Loucy (cell line): ENCODE results near the gene VSIG10.

Experiments
- H2AFZ ChIP-seq: fragments of 200-600 bp; sonication (generic); 2 replicates; pipeline ENCODE4 v1.6.0; 2016; ENCODE audit warnings: antibody characterized with exemption, mild to moderate bottlenecking, low read length, moderate library complexity
- H3F3A ChIP-seq: fragments of 200-600 bp; 2 replicates; pipeline ENCODE4 v1.6.0; 2016; ENCODE audit warnings: antibody characterized with exemption, low read depth, mild to moderate bottlenecking
- H3K27me3 ChIP-seq: fragments of 200-600 bp; sonication (generic); 2 replicates; pipeline ENCODE4 v1.6.1; 2014; ENCODE audit warnings: low read length, mild to moderate bottlenecking; ENCODE audit not compliant: insufficient read depth, poor library complexity, severe bottlenecking
- H3K36me3 ChIP-seq: fragments of 200-600 bp; sonication (generic); 2 replicates; pipeline ENCODE4 v1.6.1; 2016; ENCODE audit warnings: low read length; ENCODE audit not compliant: insufficient read depth
- H3K4me1 ChIP-seq: fragments of 200-600 bp; sonication (generic); 2 replicates; pipeline ENCODE4 v1.5.1; 2014; ENCODE audit warnings: low read length, mild to moderate bottlenecking; ENCODE audit not compliant: insufficient read depth, poor library complexity, severe bottlenecking
- H3K4me2 ChIP-seq: fragments of 200-600 bp; sonication (generic); 2 replicates; pipeline ENCODE4 v1.6.0; 2014; ENCODE audit warnings: antibody characterized with exemption, low read length, low read depth, mild to moderate bottlenecking; ENCODE audit not compliant: poor library complexity, severe bottlenecking
- H3K4me3 ChIP-seq: fragments of 200-600 bp; sonication (generic); 2 replicates; pipeline ENCODE4 v1.5.1; 2014; ENCODE audit warnings: low read length, mild to moderate bottlenecking, mixed read lengths; ENCODE audit not compliant: poor library complexity, severe bottlenecking
- H3K79me2 ChIP-seq: fragments of 200-600 bp; sonication (generic); 2 replicates; pipeline ENCODE4 v1.6.1; 2014; ENCODE audit warnings: low read length; ENCODE audit not compliant: insufficient read depth
- H3K9ac ChIP-seq: fragments of 200-600 bp; sonication (generic); 2 replicates; pipeline ENCODE4 v1.6.0; 2014; ENCODE audit warnings: mild to moderate bottlenecking, low read depth, low read length, moderate library complexity; ENCODE audit not compliant: poor library complexity, severe bottlenecking
- H3K9me2 ChIP-seq: fragments of 200-600 bp; sonication (generic); replicated peaks from 2 replicates; pipeline ENCODE4 v1.6.1; 2016; ENCODE audit warnings: low read depth, low read length, mixed read lengths
- H3K9me3 ChIP-seq: fragments of 200-600 bp; sonication (generic); 2 replicates; pipeline ENCODE4 v1.6.1; 2014; ENCODE audit warnings: mild to moderate bottlenecking, antibody characterized with exemption, low read length, low read depth; ENCODE audit not compliant: insufficient read depth
- H4K20me1 ChIP-seq: fragments of 200-600 bp; sonication (generic); 2 replicates; pipeline ENCODE4 v1.6.0; 2014; ENCODE audit warnings: antibody characterized with exemption, low read length, mild to moderate bottlenecking; ENCODE audit not compliant: insufficient read depth, poor library complexity, severe bottlenecking
- CTCF ChIP-seq: fragments of 200-600 bp; sonication (generic); conservative IDR thresholded peaks from 2 replicates; pipeline ENCODE4 v1.5.1; 2014; ENCODE audit warnings: mild to moderate bottlenecking, antibody characterized with exemption, low read length
- EZH2phosphoT487 ChIP-seq: fragments of 200-600 bp; IDR thresholded peaks from 2 replicates; pipeline ENCODE4 v1.6.1; 2018; ENCODE audit warnings: antibody characterized with exemption, mild to moderate bottlenecking, moderate library complexity, borderline replicate concordance

Gene VSIG10

GRCh38 chr12:118033902-118034301 lies 69.9 kb downstream of the VSIG10 start:
- TF ChIP-seq EZH2phosphoT487 = no peak
- no peak for TF ChIP-seq CTCF
- no peaks in the 10 kb centered on the region for H3F3A ChIP-seq
- H3K9me3 ChIP-seq = no peaks in the 10 kb centered on the region
- H3K4me1 ChIP-seq = no peaks in the 10 kb centered on the region
- H3K27me3 ChIP-seq = no peaks in the 10 kb centered on the region
- H3K9me2 ChIP-seq = no peaks in the 10 kb centered on the region
- no peaks in the 10 kb centered on the region for H3K79me2 ChIP-seq
- H4K20me1 ChIP-seq = no peaks in the 10 kb centered on the region
- H3K4me3 ChIP-seq = no peak overlapping the region
- H3K4me2 ChIP-seq = no peak overlapping the region
- H3K36me3 ChIP-seq = peaks cover 83% of the 10 kb centered on the region; the same call in 1 of the 2 replicates
- H2AFZ ChIP-seq = no peak overlapping the region
- no peak overlapping the region for H3K9ac ChIP-seq

- H3K36me3 ChIP-seq = peaks cover 86% of the 10 kb centered on the region; the same call in 1 of the 2 replicates
- H3K79me2 ChIP-seq = no peaks in the 10 kb centered on the region
- H3K4me3 ChIP-seq = no peak overlapping the region
- H2AFZ ChIP-seq = no peak overlapping the region
- no peaks in the 10 kb centered on the region for H3K9me3 ChIP-seq
- H3K27me3 ChIP-seq = no peaks in the 10 kb centered on the region
- no peaks in the 10 kb centered on the region for H4K20me1 ChIP-seq
- no peak for TF ChIP-seq EZH2phosphoT487
- no peak for TF ChIP-seq CTCF
- no peak overlapping the region for H3K4me2 ChIP-seq
- no peaks in the 10 kb centered on the region for H3F3A ChIP-seq
- no peak overlapping the region for H3K9ac ChIP-seq
- no peaks in the 10 kb centered on the region for H3K9me2 ChIP-seq
- no peaks in the 10 kb centered on the region for H3K4me1 ChIP-seq
Observed at GRCh38 chr12:118033323-118033722, 70.5 kb downstream of the VSIG10 start.

- Histone ChIP-seq H2AFZ (no peak overlapping the region), H3K27me3 (no peaks in the 10 kb centered on the region), H4K20me1 (no peaks in the 10 kb centered on the region), H3K4me3 (no peak overlapping the region), H3K36me3 (peaks cover 83% of the 10 kb centered on the region; the same call in 1 of the 2 replicates), H3F3A (no peaks in the 10 kb centered on the region), H3K79me2 (no peaks in the 10 kb centered on the region), H3K9me2 (no peaks in the 10 kb centered on the region), H3K9ac (no peak overlapping the region), H3K4me1 (no peaks in the 10 kb centered on the region), H3K9me3 (no peaks in the 10 kb centered on the region), H3K4me2 (no peak overlapping the region)
- no peak for TF ChIP-seq EZH2phosphoT487
- TF ChIP-seq CTCF = no peak
Observed at GRCh38 chr12:118032188-118032587, 71.6 kb downstream of the VSIG10 start.
